Prostate gland (tissue), 2 donors: ENCODE results near the gene CRTC2. TPM values are rescaled to one million over a fixed set of nuclear protein-coding genes. Genes with fewer than 3 reads are reported as not detected.
"Not testable (repeated sequence)": the region's sequence is repeated elsewhere in the genome, so short reads cannot be mapped to it uniquely, and the experiment has no call there.

Source experiments
- DNase-seq: peaks from one replicate; pipeline ENCODE4 v3.0.0-alpha.2; 2019; ENCODE audit warnings: low spot score
- H3K27ac ChIP-seq, 2 donors: fragments of 200-600 bp; sonication (generic); 2 replicates each; pipeline ENCODE4 v1.5.1; 2017 to 2019
- H3K27me3 ChIP-seq: fragments of 200-600 bp; sonication (generic); replicated peaks from 2 replicates; pipeline ENCODE4 v1.5.1; 2019; ENCODE audit not compliant: insufficient read depth
- H3K36me3 ChIP-seq, 2 donors: fragments of 200-600 bp; sonication (generic); 1 replicate in 1 of 2; 2 replicates in 1 of 2; pipeline versions ENCODE4 v1.5.1 to v1.8.1; 2017 to 2019
- H3K4me1 ChIP-seq: fragments of 200-600 bp; sonication (generic); replicated peaks from 2 replicates; pipeline ENCODE4 v1.5.1; 2019
- H3K4me3 ChIP-seq, 2 donors: fragments of 200-600 bp; sonication (generic); 2 replicates each; pipeline ENCODE4 v1.5.1; 2017 to 2019
- H3K9me3 ChIP-seq: fragments of 200-600 bp; sonication (generic); 2 replicates; pipeline ENCODE4 v1.5.1; 2017
- POLR2A ChIP-seq: fragments of 450-650 bp; IDR thresholded peaks from one replicate; pipeline ENCODE4 v1.6.1; 2016; ENCODE audit warnings: antibody characterized with exemption, mild to moderate bottlenecking
- POLR2AphosphoS5 ChIP-seq: sonication (generic); formaldehyde crosslinking; IDR thresholded peaks from one replicate; pipeline ENCODE4 v1.6.1; 2017; ENCODE audit warnings: antibody characterized with exemption
- WGBS: methylation state at CpG from one replicate; pipeline ENCODE4 v1.1.5; 2018; 5-methylcytosine and 5-hydroxymethylcytosine counted together
- intact Hi-C: fragments of 100-400 bp; cut with DNase I; formaldehyde crosslinking; loops from one replicate; pipeline ENCODE4 v1.14.2; 2022
- total RNA-seq, 2 donors: library from RNA; depleted of rRNA; stranded (reverse); fragments of >200 nt; gene quantifications; one replicate each; pipeline ENCODE4 v1.1.0, GENCODE V29; 2016
- TF ChIP-seq, protein P1 (sequence below), 4 experiments: fragments of 200-600 bp in 2 of 4; fragments of 450-650 bp in 2 of 4; sonication (generic) in 2 of 4; IDR thresholded peaks; 1 replicate in 3 of 4; 2 replicates in 1 of 4; pipeline ENCODE4 v1.5.1; 2016 to 2019; ENCODE audit warnings: antibody characterized with exemption in 4 of 4, mild to moderate bottlenecking in 2 of 4, moderate library complexity in 2 of 4

CRTC2 gene
- total RNA-seq, 2 donors from 2014 or later = 18.5 to 30.2 TPM

DNA sequence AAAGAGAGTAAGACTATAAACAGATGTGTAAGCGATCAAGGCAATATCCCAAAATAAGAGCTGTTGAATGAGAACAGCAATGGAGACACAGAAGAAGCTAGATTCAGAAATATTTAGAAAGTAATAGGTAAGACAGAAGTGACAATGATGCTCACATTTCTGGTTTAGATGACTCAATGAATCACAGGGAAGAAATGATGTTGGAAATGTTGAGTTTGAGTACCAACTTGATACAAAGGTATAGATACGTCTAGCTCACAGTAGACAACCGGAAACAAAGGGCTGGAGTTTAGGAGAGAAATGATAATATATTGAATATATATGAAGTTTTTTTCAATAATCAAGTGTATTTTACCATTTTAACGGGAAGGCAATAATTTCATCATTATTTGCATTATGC, 42.1 kb downstream of the CRTC2 start:
- Histone ChIP-seq H3K4me1 (peaks cover 12% of the 10 kb centered on the region), H3K36me3 (no peaks in the 10 kb centered on the region), H3K27ac (no peak overlapping the region), H3K9me3 (no peaks in the 10 kb centered on the region), H3K27me3 (no peaks in the 10 kb centered on the region), H3K4me3 (no peak overlapping the region)
- 88% methylated on average over 4 of the region's 4 CpGs for WGBS
- TF ChIP-seq POLR2A = no peak
- TF ChIP-seq, protein P1, sequence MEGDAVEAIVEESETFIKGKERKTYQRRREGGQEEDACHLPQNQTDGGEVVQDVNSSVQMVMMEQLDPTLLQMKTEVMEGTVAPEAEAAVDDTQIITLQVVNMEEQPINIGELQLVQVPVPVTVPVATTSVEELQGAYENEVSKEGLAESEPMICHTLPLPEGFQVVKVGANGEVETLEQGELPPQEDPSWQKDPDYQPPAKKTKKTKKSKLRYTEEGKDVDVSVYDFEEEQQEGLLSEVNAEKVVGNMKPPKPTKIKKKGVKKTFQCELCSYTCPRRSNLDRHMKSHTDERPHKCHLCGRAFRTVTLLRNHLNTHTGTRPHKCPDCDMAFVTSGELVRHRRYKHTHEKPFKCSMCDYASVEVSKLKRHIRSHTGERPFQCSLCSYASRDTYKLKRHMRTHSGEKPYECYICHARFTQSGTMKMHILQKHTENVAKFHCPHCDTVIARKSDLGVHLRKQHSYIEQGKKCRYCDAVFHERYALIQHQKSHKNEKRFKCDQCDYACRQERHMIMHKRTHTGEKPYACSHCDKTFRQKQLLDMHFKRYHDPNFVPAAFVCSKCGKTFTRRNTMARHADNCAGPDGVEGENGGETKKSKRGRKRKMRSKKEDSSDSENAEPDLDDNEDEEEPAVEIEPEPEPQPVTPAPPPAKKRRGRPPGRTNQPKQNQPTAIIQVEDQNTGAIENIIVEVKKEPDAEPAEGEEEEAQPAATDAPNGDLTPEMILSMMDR (IDR thresholded peaks at IDR 0.05) = no peak
- TF ChIP-seq POLR2AphosphoS5 = no peak
- DNase-seq = no peak
- intact Hi-C loops = no loop called here

GRCh38 chr1:153912349-153912748, 46.1 kb downstream of the CRTC2 start:
- DNase-seq = no peak
- Histone ChIP-seq H3K4me1 (no peaks in the 10 kb centered on the region), H3K4me3 (no peak overlapping the region), H3K27me3 (no peaks in the 10 kb centered on the region), H3K36me3 (no peaks in the 10 kb centered on the region), H3K9me3 (no peaks in the 10 kb centered on the region), H3K27ac (no peak overlapping the region)
- intact Hi-C loops = no loop called here
- TF ChIP-seq, protein P1 (IDR thresholded peaks at IDR 0.05) = no peak
- TF ChIP-seq POLR2A (no peak), POLR2AphosphoS5 (no peak)
- 58% methylated on average over 2 of the region's 2 CpGs for WGBS

- H3K4me1 ChIP-seq, H3K4me3 ChIP-seq, H3K9me3 ChIP-seq, intact Hi-C loops, H3K27me3 ChIP-seq, H3K27ac ChIP-seq, H3K36me3 ChIP-seq, DNase-seq: not testable (repeated sequence)
- WGBS = 78% methylated on average over 6 of the region's 6 CpGs
These were observed 47.9 kb downstream of the CRTC2 start for GRCh38 chr1:153910560-153910959.

DNA sequence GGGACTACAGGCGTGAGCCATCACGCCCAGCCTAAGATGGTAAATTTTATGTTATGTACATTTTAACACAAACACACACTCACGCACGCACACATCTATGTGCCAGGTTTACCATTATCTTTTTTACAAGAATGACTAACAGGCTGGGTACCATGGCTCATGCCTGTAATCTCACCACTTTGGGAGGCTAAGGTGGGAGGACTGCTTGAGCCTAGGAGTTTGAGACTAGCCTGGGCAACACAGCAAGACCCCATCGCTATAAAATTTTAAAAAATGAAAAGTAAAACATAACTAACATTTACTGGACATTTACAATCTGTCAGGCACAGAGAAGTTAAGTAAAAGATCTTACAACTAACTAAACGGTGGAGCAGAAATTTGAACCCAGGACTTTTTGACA, 50.3 kb downstream of the CRTC2 start:
- intact Hi-C loops = no loop called here
- WGBS = 89% methylated on average over 6 of the region's 6 CpGs
- Histone ChIP-seq H3K27ac (no peak overlapping the region), H3K36me3 (no peaks in the 10 kb centered on the region), H3K4me1 (no peaks in the 10 kb centered on the region), H3K9me3 (no peaks in the 10 kb centered on the region), H3K4me3 (no peak overlapping the region), H3K27me3 (no peaks in the 10 kb centered on the region)
- DNase-seq = no peak
- no peak for TF ChIP-seq POLR2AphosphoS5
- TF ChIP-seq, protein P1 (IDR thresholded peaks at IDR 0.05) = no peak
- TF ChIP-seq POLR2A = no peak

DNA sequence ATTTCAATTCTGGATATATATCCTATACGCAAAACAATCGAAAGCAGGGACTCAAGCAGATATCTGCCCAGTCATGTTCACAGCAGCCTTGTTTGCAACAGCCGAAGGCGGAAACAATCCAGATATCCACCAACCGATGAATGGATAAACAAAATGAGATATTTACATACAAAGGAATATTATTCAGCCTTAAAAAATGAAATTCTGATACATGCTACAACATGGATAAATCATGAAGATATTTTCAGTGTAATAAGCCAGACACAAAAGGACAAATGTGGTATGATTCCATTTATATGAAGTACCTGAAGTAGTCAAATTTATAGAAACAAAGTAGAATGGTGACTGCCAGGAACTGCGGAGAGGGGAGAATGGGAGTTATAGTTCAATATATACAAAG, 51.3 kb downstream of the CRTC2 start:
- H3K27me3 ChIP-seq = no peaks in the 10 kb centered on the region
- intact Hi-C loops = no loop called here
- TF ChIP-seq, protein P1 (IDR thresholded peaks at IDR 0.05) = no peak
- TF ChIP-seq POLR2AphosphoS5 (no peak), POLR2A (no peak)
- H3K36me3 ChIP-seq = no peaks in the 10 kb centered on the region
- H3K27ac ChIP-seq = no peak overlapping the region
- H3K4me1 ChIP-seq = no peaks in the 10 kb centered on the region
- no peak overlapping the region for H3K4me3 ChIP-seq
- WGBS = 88% methylated on average over 6 of the region's 6 CpGs
- DNase-seq = no peak
- no peaks in the 10 kb centered on the region for H3K9me3 ChIP-seq
